Thoracic aorta (tissue), 2 donors: ENCODE data around the gene GALNT5. TPM values are rescaled to one million over a fixed set of nuclear protein-coding genes. Genes with fewer than 3 reads are reported as not detected.

Experiments
- ATAC-seq: fragments of 150-250 bp; one replicate; pipeline ENCODE4 v1.8.0; 2017; ENCODE audit warnings: low read depth; ENCODE audit not compliant: insufficient number of reproducible peaks, low FRiP score
- DNase-seq: peaks from one replicate; pipeline ENCODE4 v3.0.0-alpha.2; 2020; ENCODE audit warnings: low spot score
- H3K27ac ChIP-seq, 2 donors: fragments of 200-600 bp; sonication (generic); 1 replicate in 1 of 2; 2 replicates in 1 of 2; pipeline ENCODE4 v1.5.1; 2016; ENCODE audit warnings: mild to moderate bottlenecking in 2 of 2, moderate library complexity in 2 of 2
- H3K27me3 ChIP-seq: fragments of 200-600 bp; sonication (generic); replicated peaks from 2 replicates; pipeline ENCODE4 v1.6.0; 2016; ENCODE audit warnings: mild to moderate bottlenecking; ENCODE audit not compliant: insufficient read depth
- H3K36me3 ChIP-seq: fragments of 200-600 bp; sonication (generic); one replicate; pipeline ENCODE4 v1.5.1; 2016
- H3K4me1 ChIP-seq, 2 donors: fragments of 200-600 bp; sonication (generic); 1 replicate in 1 of 2; 2 replicates in 1 of 2; pipeline versions ENCODE4 v1.5.1 to v1.6.0; 2016; ENCODE audit warnings: low read depth in 2 of 2, mild to moderate bottlenecking in 1 of 2; ENCODE audit not compliant: control insufficient read depth in 1 of 2
- H3K4me3 ChIP-seq: fragments of 200-600 bp; sonication (generic); 2 replicates; pipeline ENCODE4 v1.5.1; 2016; ENCODE audit warnings: mild to moderate bottlenecking
- H3K9me3 ChIP-seq: fragments of 200-600 bp; sonication (generic); 2 replicates; pipeline ENCODE4 v1.5.1; 2016
- total RNA-seq, 2 donors: library from RNA; depleted of rRNA; stranded (reverse); fragments of >200 nt; gene quantifications; one replicate each; pipeline versions ENCODE4 v1.1.0 to v1.2.3, GENCODE V29; 2016
- TF ChIP-seq, protein P1 (sequence below): fragments of 200-600 bp; sonication (generic); IDR thresholded peaks from one replicate; pipeline ENCODE4 v1.5.1; 2019; ENCODE audit warnings: antibody characterized with exemption

Gene GALNT5
- total RNA-seq, 2 donors from 2014 or later: 3.4 to 3.7 TPM

DNA sequence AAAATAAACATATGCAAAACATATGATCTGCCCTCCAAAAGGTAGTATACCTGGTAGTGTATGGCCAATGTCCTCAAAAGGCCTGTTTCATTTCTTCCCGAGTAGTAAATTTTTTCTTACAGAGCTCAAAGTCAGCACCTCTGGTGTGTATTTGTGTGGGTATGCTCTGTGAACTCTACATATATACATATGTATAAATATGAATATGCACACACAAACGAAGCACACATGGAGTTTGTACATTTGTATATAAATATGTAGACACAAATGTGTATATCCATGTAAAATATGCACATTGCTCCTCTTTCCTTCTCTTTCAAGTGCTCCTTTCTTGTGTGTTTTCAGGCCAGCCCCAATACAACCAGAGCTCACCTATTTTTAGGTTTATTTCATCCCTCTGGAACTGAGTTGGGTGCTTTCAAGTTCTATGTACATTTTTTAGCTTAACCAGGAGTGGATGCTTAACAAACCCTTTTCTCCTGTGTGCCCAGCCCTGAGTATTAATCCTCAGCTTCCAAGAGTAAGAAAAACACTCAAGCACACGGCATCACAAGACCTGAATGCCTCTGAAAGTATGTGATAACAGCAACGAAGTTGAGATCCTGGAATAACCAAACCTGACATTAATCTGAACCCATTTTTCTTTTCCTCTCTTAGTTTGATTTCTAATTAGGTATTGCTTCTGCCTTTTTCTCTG lies 12.2 kb upstream of the GALNT5 start:
- Histone ChIP-seq H3K9me3 (no peaks in the 10 kb centered on the region), H3K27ac (no peak overlapping the region), H3K4me3 (no peak overlapping the region), H3K27me3 (no peaks in the 10 kb centered on the region), H3K4me1 (no peaks in the 10 kb centered on the region), H3K36me3 (no peaks in the 10 kb centered on the region)
- TF ChIP-seq, protein P1, sequence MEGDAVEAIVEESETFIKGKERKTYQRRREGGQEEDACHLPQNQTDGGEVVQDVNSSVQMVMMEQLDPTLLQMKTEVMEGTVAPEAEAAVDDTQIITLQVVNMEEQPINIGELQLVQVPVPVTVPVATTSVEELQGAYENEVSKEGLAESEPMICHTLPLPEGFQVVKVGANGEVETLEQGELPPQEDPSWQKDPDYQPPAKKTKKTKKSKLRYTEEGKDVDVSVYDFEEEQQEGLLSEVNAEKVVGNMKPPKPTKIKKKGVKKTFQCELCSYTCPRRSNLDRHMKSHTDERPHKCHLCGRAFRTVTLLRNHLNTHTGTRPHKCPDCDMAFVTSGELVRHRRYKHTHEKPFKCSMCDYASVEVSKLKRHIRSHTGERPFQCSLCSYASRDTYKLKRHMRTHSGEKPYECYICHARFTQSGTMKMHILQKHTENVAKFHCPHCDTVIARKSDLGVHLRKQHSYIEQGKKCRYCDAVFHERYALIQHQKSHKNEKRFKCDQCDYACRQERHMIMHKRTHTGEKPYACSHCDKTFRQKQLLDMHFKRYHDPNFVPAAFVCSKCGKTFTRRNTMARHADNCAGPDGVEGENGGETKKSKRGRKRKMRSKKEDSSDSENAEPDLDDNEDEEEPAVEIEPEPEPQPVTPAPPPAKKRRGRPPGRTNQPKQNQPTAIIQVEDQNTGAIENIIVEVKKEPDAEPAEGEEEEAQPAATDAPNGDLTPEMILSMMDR: no peak
- ATAC-seq (no peak), DNase-seq (no peak)

DNA sequence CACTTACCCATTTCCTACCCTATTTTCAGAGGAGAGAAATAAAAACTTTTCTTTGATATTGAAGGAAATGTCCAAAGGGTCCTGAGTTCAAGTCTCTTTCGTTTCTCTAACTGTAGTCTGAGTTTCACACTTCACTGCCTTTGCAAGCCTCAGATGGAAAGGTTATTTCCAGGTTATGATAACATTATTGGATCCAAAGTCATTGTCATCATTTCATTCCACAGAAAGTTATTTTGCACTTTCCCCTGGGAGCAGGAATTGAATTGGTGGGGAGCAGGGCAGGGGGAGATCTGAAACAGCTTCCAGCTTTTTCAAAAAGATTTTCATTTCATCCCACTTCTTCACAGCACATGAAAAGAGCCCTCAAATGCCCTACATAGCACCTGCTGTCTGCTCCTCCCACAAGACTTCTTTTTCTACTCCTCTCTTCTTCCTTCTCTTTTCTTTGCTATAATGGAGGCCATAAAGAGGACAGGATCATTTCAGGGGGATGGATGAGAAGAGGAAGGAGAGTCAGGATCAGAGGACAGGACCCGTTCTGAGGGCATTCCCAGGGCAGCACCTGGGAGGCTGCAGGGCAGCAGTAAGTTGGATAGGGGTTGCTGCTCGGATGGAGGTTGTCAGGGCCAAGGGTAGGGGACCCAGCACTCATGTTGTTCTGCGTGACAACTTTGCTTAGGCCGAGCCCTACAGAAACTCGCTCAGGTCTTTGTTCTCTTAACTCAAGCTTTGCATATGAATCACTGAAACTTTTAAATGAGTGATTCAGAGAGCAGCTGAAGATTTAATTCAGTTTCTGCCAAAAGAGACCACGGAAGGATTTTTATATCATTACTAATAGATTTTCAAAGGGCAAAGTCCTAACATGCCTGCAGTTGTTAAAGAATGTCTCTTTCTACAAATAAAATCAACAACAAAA lies 11.4 kb upstream of the GALNT5 start:
- H3K36me3 ChIP-seq: no peaks in the 10 kb centered on the region
- no peak for DNase-seq
- H3K4me1 ChIP-seq: no peaks in the 10 kb centered on the region
- no peak for ATAC-seq
- no peaks in the 10 kb centered on the region for H3K9me3 ChIP-seq
- no peak overlapping the region for H3K27ac ChIP-seq
- H3K4me3 ChIP-seq: no peak overlapping the region
- H3K27me3 ChIP-seq: no peaks in the 10 kb centered on the region
- TF ChIP-seq, protein P1: no peak

DNA sequence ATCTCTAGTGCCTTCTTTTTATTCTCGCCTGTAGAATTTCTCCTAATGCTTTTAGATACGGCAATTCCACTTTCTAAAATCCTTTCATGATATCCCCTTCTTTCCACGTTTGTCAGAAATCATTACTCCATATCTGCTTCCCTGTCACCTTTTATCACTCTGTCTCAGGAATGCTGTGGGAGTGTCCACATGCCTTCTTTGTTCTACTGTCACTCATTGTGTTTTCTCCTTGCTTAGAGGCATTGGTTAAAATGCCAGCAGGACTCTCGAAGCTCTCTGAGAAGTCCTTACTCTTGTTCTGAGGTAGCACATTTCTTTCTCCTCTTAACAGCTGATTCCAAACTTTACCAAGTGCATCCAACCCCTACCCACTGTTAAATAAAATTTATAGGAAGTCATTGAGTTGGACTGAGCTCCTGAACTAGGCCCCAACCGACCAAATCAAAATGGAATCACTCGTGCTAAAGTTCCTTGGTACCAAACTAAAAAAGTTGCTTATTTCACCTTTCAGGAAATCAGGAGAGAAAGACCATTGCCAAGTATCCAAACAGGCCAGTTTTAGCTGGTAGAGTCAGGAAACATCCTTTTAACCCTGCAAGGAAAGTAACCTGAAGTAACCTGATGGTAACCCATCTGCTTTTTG lies 10.6 kb upstream of the GALNT5 start:
- Histone ChIP-seq H3K36me3 (no peaks in the 10 kb centered on the region), H3K27ac (no peak overlapping the region), H3K4me3 (no peak overlapping the region), H3K4me1 (no peaks in the 10 kb centered on the region), H3K27me3 (no peaks in the 10 kb centered on the region), H3K9me3 (no peaks in the 10 kb centered on the region)
- TF ChIP-seq, protein P1: no peak
- DNase-seq (no peak), ATAC-seq (no peak)

DNA sequence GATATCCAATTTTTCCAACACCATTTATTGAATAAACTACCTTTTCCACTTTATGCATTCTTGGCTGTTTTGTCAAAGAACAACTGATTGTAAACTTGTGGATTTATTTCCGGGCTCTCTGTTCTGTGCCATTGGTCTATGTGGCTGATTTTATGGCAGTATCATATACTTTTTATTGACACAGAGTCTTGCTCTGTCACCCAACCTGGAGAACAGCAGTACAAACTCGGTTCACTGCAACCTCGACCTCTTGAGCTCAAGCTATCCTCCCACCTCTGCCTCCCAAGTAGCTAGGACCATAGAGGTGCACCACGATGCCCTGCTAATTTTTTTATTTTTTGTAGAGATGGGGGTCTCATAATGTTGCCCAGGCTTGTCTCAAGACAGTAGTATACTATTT lies 6.7 kb upstream of the GALNT5 start:
- TF ChIP-seq, protein P1: no peak
- no peaks in the 10 kb centered on the region for H3K36me3 ChIP-seq
- no peaks in the 10 kb centered on the region for H3K9me3 ChIP-seq
- no peak overlapping the region for H3K27ac ChIP-seq
- DNase-seq (no peak), ATAC-seq (no peak)
- no peak overlapping the region for H3K4me3 ChIP-seq
- H3K27me3 ChIP-seq: no peaks in the 10 kb centered on the region
- no peaks in the 10 kb centered on the region for H3K4me1 ChIP-seq

DNA sequence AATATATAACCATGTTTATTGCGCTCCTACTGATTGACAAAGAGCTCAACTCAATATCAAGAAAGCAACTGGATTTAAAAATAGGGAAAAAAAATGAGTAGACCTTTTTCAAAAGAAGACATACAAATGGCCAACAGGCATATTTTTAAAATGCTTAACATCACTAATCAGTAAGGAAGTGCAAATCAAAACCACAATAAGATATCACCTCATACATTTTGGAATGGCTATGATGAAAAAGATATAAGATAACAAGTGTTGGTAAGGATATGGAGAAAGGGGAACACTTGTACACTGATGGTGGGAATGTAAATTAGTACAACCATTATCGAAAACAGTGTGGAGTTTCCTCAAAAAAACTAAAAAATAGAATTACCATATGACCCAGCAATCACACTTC lies 5.6 kb upstream of the GALNT5 start:
- H3K36me3 ChIP-seq: no peaks in the 10 kb centered on the region
- no peaks in the 10 kb centered on the region for H3K4me1 ChIP-seq
- H3K27ac ChIP-seq: no peak overlapping the region
- TF ChIP-seq, protein P1: no peak
- ATAC-seq (no peak), DNase-seq (no peak)
- no peaks in the 10 kb centered on the region for H3K27me3 ChIP-seq
- no peaks in the 10 kb centered on the region for H3K9me3 ChIP-seq
- H3K4me3 ChIP-seq: no peak overlapping the region
